ENCODE measurements around the gene RUNX2. TPM values are rescaled to one million over a fixed set of nuclear protein-coding genes. Genes with fewer than 3 reads are reported as not detected.

The RUNX2 gene
- total RNA-seq, 4 donors from 2014 or later = 0.26 to 6.2 (median 2.1) TPM

DNA sequence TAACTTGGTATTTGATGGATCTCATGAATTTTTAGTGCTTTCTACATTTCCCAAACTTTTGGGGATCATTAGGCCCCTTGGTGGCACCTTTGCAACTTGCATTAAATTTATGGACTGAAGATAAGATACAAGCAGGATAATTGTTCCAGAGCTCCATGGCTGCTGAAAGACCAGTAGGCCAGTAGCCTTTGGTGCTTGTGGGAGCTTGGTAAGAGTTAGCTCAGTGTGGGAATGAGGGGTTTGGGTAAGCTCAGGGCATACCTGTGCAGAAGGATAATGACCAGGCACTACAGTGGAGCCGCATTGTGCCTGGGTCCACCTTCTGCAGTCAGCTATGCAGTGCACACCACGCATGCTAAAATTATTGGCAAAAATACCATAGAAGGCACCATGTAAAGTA is 290.1 kb downstream of the RUNX2 start:
- no peaks in the 10 kb centered on the region for H3K4me1 ChIP-seq
- H3K36me3 ChIP-seq = no peaks in the 10 kb centered on the region
- TF ChIP-seq POLR2A (IDR thresholded peaks at IDR 0.05) = no peak
- TF ChIP-seq, protein P1, sequence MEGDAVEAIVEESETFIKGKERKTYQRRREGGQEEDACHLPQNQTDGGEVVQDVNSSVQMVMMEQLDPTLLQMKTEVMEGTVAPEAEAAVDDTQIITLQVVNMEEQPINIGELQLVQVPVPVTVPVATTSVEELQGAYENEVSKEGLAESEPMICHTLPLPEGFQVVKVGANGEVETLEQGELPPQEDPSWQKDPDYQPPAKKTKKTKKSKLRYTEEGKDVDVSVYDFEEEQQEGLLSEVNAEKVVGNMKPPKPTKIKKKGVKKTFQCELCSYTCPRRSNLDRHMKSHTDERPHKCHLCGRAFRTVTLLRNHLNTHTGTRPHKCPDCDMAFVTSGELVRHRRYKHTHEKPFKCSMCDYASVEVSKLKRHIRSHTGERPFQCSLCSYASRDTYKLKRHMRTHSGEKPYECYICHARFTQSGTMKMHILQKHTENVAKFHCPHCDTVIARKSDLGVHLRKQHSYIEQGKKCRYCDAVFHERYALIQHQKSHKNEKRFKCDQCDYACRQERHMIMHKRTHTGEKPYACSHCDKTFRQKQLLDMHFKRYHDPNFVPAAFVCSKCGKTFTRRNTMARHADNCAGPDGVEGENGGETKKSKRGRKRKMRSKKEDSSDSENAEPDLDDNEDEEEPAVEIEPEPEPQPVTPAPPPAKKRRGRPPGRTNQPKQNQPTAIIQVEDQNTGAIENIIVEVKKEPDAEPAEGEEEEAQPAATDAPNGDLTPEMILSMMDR (IDR thresholded peaks at IDR 0.05) = no peak
- H3K27ac ChIP-seq = no peak overlapping the region
- no peaks in the 10 kb centered on the region for H3K27me3 ChIP-seq
- no peaks in the 10 kb centered on the region for H3K9me3 ChIP-seq
- H3K4me3 ChIP-seq = no peak overlapping the region
- intact Hi-C loops (cut with DNase I; ENCODE audit: low total_unique reads) = no loop called here
- DNase-seq = no peak

- TF ChIP-seq, protein P1 (IDR thresholded peaks at IDR 0.05) = no peak
- TF ChIP-seq POLR2A (IDR thresholded peaks at IDR 0.05) = no peak
- no peak for DNase-seq
- Histone ChIP-seq H3K4me3 (no peak overlapping the region), H3K36me3 (no peaks in the 10 kb centered on the region), H3K27me3 (no peaks in the 10 kb centered on the region), H3K27ac (no peak overlapping the region), H3K4me1 (no peaks in the 10 kb centered on the region), H3K9me3 (no peaks in the 10 kb centered on the region)
- intact Hi-C loops (cut with DNase I; ENCODE audit: low total_unique reads) = no loop called here
Measured at GRCh38 chr6:45619211-45619760, 291.2 kb downstream of the RUNX2 start.

DNA sequence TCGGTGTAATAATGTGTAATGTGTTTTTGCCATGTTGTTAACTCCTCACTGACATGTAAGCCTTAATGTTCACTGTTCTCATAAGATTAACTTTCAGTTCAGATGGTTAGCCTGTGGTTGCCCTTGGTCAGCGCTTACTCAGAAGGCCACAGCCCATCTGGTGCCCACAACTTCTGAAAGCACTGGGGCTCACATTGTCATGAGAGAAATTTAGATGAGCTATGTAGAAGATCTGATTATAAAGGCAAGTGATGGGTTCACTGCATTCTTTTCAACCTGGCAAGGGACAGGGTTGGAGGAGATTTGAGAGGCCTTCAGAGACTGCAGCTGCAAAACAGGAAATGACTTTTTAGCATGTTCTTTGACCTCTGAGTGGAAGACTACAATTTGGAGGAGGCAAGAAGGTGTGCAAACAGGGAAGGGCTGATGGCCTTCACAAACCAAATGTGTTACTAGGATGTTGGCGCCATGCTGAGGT is 291.9 kb downstream of the RUNX2 start:
- TF ChIP-seq, protein P1 (IDR thresholded peaks at IDR 0.05) = no peak
- TF ChIP-seq POLR2A (IDR thresholded peaks at IDR 0.05) = no peak
- Histone ChIP-seq H3K27me3 (no peaks in the 10 kb centered on the region), H3K4me1 (no peaks in the 10 kb centered on the region), H3K27ac (no peak overlapping the region), H3K9me3 (no peaks in the 10 kb centered on the region), H3K36me3 (no peaks in the 10 kb centered on the region), H3K4me3 (no peak overlapping the region)
- no peak for DNase-seq
- intact Hi-C loops (cut with DNase I; ENCODE audit: low total_unique reads) = no loop called here

DNA sequence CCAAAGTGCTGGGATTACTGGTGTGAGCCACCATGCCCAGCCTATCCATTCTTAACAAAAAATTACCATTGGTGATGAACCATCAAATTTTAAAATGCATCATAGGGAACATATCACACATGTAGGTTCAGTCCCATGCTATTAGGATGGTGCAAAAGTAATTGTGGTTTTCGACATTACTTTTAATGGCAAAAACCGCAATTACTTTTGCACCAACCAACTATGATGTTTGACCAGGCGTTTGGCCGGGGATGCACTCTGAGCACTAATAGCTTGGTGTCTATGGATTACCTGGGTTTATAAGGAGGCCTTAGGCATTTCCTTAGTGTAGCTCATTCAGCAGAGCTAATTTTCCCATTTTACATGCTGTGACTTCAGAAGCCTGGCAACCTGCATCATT is 296.1 kb downstream of the RUNX2 start:
- Histone ChIP-seq H3K4me1 (no peaks in the 10 kb centered on the region), H3K9me3 (no peaks in the 10 kb centered on the region), H3K4me3 (no peak overlapping the region), H3K36me3 (no peaks in the 10 kb centered on the region), H3K27ac (no peak overlapping the region), H3K27me3 (no peaks in the 10 kb centered on the region)
- intact Hi-C loops (cut with DNase I; ENCODE audit: low total_unique reads) = no loop called here
- no peak for DNase-seq
- TF ChIP-seq, protein P1 (IDR thresholded peaks at IDR 0.05) = no peak
- no peak for TF ChIP-seq POLR2A (IDR thresholded peaks at IDR 0.05)

DNA sequence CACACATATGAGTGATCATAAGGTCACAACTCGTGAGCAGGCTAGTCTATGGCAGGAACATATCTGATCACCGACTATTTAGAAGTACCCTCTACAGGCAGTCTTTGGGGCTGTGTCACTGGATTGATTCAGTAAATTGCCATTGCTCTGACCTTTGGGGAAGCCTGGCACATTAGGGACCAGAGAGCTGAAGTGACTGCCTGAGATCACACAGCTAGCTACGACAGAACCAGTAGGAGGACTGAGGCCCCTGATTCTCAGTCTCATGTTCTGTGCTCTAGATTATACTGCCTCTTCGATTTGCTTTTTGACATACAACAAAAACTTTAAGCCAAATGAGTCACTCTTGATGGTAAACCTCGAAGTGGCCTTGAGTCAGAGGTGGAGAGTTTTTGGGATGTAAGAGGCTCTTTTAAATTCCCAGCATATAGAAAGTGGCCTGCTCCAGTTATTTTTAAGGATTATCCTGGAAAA is 297.1 kb downstream of the RUNX2 start:
- Histone ChIP-seq H3K4me1 (no peaks in the 10 kb centered on the region), H3K9me3 (no peaks in the 10 kb centered on the region), H3K27ac (no peak overlapping the region), H3K36me3 (no peaks in the 10 kb centered on the region), H3K27me3 (no peaks in the 10 kb centered on the region), H3K4me3 (no peak overlapping the region)
- intact Hi-C loops (cut with DNase I; ENCODE audit: low total_unique reads) = no loop called here
- no peak for DNase-seq
- TF ChIP-seq, protein P1 (IDR thresholded peaks at IDR 0.05) = no peak
- no peak for TF ChIP-seq POLR2A (IDR thresholded peaks at IDR 0.05)

Data from uterus (tissue), 4 donors.